GM19397 (cell line): ENCODE results near the gene RASA4.
"Not testable (repeated sequence)": the region's sequence is repeated elsewhere in the genome, so short reads cannot be mapped to it uniquely, and the experiment has no call there.

Experiments used
- ATAC-seq: cut with Tn5 transposase; IDR thresholded peaks from one replicate; pipeline ENCODE4 v1.9.1; 2021; ENCODE audit warnings: mild to moderate bottlenecking, moderate library complexity; ENCODE audit not compliant: unreplicated experiment

RASA4 gene

GRCh38 chr7:102545288-102545687, 71.3 kb downstream of the RASA4 start:
- not testable (repeated sequence) for ATAC-seq

GRCh38 chr7:102544372-102544771, 72.2 kb downstream of the RASA4 start:
- not testable (repeated sequence) for ATAC-seq

- ATAC-seq: not testable (repeated sequence)
Measured at GRCh38 chr7:102543596-102543995, 73.0 kb downstream of the RASA4 start, which contains the start of gene UPK3BL2. UPK3BL2 (minus strand) TSS chr7:102543696; CDS start chr7:102543636, 60 bp downstream.

GRCh38 chr7:102542771-102543170, 73.8 kb downstream of the RASA4 start:
- not testable (repeated sequence) for ATAC-seq

- not testable (repeated sequence) for ATAC-seq
Measured at GRCh38 chr7:102542083-102542482, 74.5 kb downstream of the RASA4 start.

- ATAC-seq: not testable (repeated sequence)
Measured at GRCh38 chr7:102540604-102541003, 76.0 kb downstream of the RASA4 start.

GRCh38 chr7:102535062-102535615, 81.4 kb downstream of the RASA4 start:
- not testable (repeated sequence) for ATAC-seq

- not testable (repeated sequence) for ATAC-seq
Measured at GRCh38 chr7:102532127-102532526, 84.4 kb downstream of the RASA4 start.

GRCh38 chr7:102531583-102531982, 85.0 kb downstream of the RASA4 start:
- not testable (repeated sequence) for ATAC-seq

- ATAC-seq: not testable (repeated sequence)
Measured at GRCh38 chr7:102527822-102528793, 88.4 kb downstream of the RASA4 start.

GRCh38 chr7:102527182-102527581, 89.4 kb downstream of the RASA4 start:
- ATAC-seq: not testable (repeated sequence)

- not testable (repeated sequence) for ATAC-seq
Measured at GRCh38 chr7:102524803-102525202, 91.8 kb downstream of the RASA4 start.
